ENCODE measurements around the gene ZNF580. TPM values are rescaled to one million over a fixed set of nuclear protein-coding genes. Genes with fewer than 3 reads are reported as not detected.

Gene ZNF580
- total and polyA plus RNA-seq, 2 of the 8 experiments (the other 6 are each of a cell fraction or from before 2014, with no cell fraction given): 12.0 to 24.6 TPM

DNA sequence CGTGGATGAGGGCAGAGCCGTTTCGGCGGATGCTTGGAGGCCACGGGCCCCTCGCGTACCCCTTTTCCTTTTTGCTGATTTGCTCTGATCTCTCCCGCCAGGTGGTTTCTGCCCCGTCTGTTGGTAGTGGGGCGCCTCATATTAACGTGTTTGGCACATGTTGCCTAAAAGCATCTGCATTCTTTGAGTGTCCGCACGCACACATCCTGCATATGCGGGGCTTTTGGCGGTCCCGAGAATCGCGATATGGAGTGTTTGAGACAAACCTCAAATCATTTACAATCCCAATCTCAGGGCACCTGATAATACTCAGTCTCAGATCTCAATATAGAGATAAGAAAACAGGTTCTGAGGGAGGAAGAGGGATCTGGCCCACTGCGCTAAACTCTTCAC is 14.8 kb downstream of the ZNF580 start (continued):
- TF ChIP-seq SUZ12 (IDR thresholded peaks at IDR 0.05; ENCODE audit: low read length) (no peak), GTF2F1 (IDR thresholded peaks at IDR 0.05; ENCODE audit: borderline replicate concordance, low read depth, low read length) (no peak), TAF1 (IDR thresholded peaks at IDR 0.05; ENCODE audit: low read depth, low read length) (peak; percentile 61), ZNF274 (IDR thresholded peaks at IDR 0.05; ENCODE audit: borderline replicate concordance, extremely low read depth, low read length) (no peak), RXRA (IDR thresholded peaks at IDR 0.05; ENCODE audit: insufficient read depth, low read depth, low read length) (no peak), ASH2L (IDR thresholded peaks at IDR 0.05; ENCODE audit: low read length) (peak; percentile 28)
- TF ChIP-seq, protein P1, sequence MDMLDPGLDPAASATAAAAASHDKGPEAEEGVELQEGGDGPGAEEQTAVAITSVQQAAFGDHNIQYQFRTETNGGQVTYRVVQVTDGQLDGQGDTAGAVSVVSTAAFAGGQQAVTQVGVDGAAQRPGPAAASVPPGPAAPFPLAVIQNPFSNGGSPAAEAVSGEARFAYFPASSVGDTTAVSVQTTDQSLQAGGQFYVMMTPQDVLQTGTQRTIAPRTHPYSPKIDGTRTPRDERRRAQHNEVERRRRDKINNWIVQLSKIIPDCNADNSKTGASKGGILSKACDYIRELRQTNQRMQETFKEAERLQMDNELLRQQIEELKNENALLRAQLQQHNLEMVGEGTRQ (IDR thresholded peaks at IDR 0.05; ENCODE audit: low read length): no peak

All from H1 (cell line).